Endothelial cell of umbilical vein (primary cell): ENCODE data around the gene SEL1L2. TPM values are rescaled to one million over a fixed set of nuclear protein-coding genes. Genes with fewer than 3 reads are reported as not detected.

Source experiments
- BruUV-seq: library from RNA; stranded (reverse); fragments of 400-500 nt; replicated peaks from 2 replicates; lab custom pipeline; 2021; lab: Mats Ljungman, UMichigan
- CTCF ChIA-PET: fragments of 300-600, 350-600 bp; sonication (Branson Sonifier 250); formaldehyde crosslinking; loops from one replicate; lab custom pipeline; 2021; ENCODE audit warnings: antibody characterized with exemption, inconsistent platforms; lab: Charles Lee
- POLR2A ChIA-PET: fragments of 300-600, 350-600 bp; sonication (Branson Sonifier 250); formaldehyde crosslinking; loops from one replicate; lab custom pipeline; 2021; ENCODE audit warnings: antibody characterized with exemption, inconsistent platforms; lab: Charles Lee
- DNase-seq: peaks from one replicate; pipeline ENCODE4 v3.0.0-alpha.2; 2011; ENCODE audit warnings: low read depth, low spot score
- FAIRE-seq: peaks from 2 replicates; lab custom pipeline; 2011; peaks lifted over from hg19 to GRCh38; lab: Jason Lieb, UNC
- H2AFZ ChIP-seq: 2 replicates; pipeline ENCODE4 v1.6.0; 2012; ENCODE audit warnings: low read depth, low read length, control low read depth, inconsistent platforms
- H3K27ac ChIP-seq: 2 replicates; pipeline ENCODE4 v1.5.1; 2011; ENCODE audit warnings: low read depth, mild to moderate bottlenecking, control low read depth, low read length, moderate library complexity; ENCODE audit not compliant: insufficient read depth
- H3K27me3 ChIP-seq, 2 experiments: 2 replicates each; pipeline versions ENCODE4 v1.6.0 to v1.6.1; 2011; ENCODE audit warnings: low read length in 2 of 2, mixed read lengths in 1 of 2; ENCODE audit not compliant: control insufficient read depth in 2 of 2, insufficient read depth in 2 of 2
- H3K36me3 ChIP-seq, 2 experiments: 2 replicates in 1 of 2; 3 replicates in 1 of 2; pipeline ENCODE4 v1.5.1; 2011; ENCODE audit warnings: low read length in 2 of 2, mild to moderate bottlenecking in 1 of 2, moderate library complexity in 1 of 2; ENCODE audit not compliant: control insufficient read depth in 2 of 2, insufficient read depth in 2 of 2; ENCODE audit errors: extremely low read depth in 1 of 2
- H3K4me1 ChIP-seq: 3 replicates; pipeline ENCODE4 v1.5.1; 2011; ENCODE audit warnings: mild to moderate bottlenecking, low read length; ENCODE audit not compliant: control insufficient read depth, insufficient read depth; ENCODE audit errors: extremely low read depth
- H3K4me2 ChIP-seq: 2 replicates; pipeline ENCODE4 v1.6.1; 2011; ENCODE audit warnings: low read length, control low read depth, mixed read lengths; ENCODE audit not compliant: insufficient read depth
- H3K4me3 ChIP-seq, 3 experiments: fragments of 200-600 bp in 1 of 3; sonication (generic), shearing (Covaris generic) in 1 of 3; replicated peaks in 1 of 3; 2 replicates each; pipeline ENCODE4 v1.5.1; 2011 to 2016; ENCODE audit warnings: control low read depth in 3 of 3, low read length in 3 of 3, mild to moderate bottlenecking in 2 of 3, inconsistent platforms in 1 of 3, low read depth in 1 of 3, moderate library complexity in 1 of 3; ENCODE audit not compliant: insufficient read depth in 1 of 3
- H3K79me2 ChIP-seq: 2 replicates; pipeline ENCODE4 v1.6.0; 2012; ENCODE audit warnings: low read length, inconsistent platforms; ENCODE audit not compliant: control insufficient read depth, insufficient read depth
- H3K9ac ChIP-seq: replicated peaks from 2 replicates; pipeline ENCODE3; 2011; ENCODE audit warnings: low read length, control low read depth; ENCODE audit not compliant: insufficient read depth; ENCODE audit errors: extremely low read depth
- H3K9me1 ChIP-seq: replicated peaks from 3 replicates; pipeline ENCODE4 v1.6.0; 2011; ENCODE audit warnings: mild to moderate bottlenecking, low read length; ENCODE audit not compliant: control insufficient read depth, insufficient read depth; ENCODE audit errors: extremely low read depth
- H3K9me3 ChIP-seq: replicated peaks from 2 replicates; pipeline ENCODE4 v1.5.1; 2012; ENCODE audit warnings: low read length, inconsistent platforms; ENCODE audit not compliant: control insufficient read depth, insufficient read depth
- H4K20me1 ChIP-seq: replicated peaks from 2 replicates; pipeline ENCODE3; 2011; ENCODE audit warnings: mild to moderate bottlenecking, low read length; ENCODE audit not compliant: control insufficient read depth, insufficient read depth; ENCODE audit errors: extremely low read depth
- EZH2 ChIP-seq: IDR thresholded peaks from 2 replicates; pipeline ENCODE4 v1.6.1; 2012; ENCODE audit warnings: borderline replicate concordance, low read depth, mild to moderate bottlenecking, moderate library complexity, low read length, inconsistent platforms; ENCODE audit not compliant: severe bottlenecking
- FOS ChIP-seq: IDR thresholded peaks from 2 replicates; pipeline ENCODE4 v1.6.1; 2011; ENCODE audit warnings: mild to moderate bottlenecking, low read length, moderate library complexity, borderline replicate concordance; ENCODE audit not compliant: insufficient read depth
- GATA2 ChIP-seq: IDR thresholded peaks from 2 replicates; pipeline ENCODE4 v1.7.0; 2011; ENCODE audit warnings: low read depth, mild to moderate bottlenecking, moderate library complexity, mixed read lengths, low read length; ENCODE audit not compliant: insufficient read length, insufficient read depth
- JUN ChIP-seq: IDR thresholded peaks from 2 replicates; pipeline ENCODE4 v1.6.1; 2011; ENCODE audit warnings: borderline replicate concordance, low read depth; ENCODE audit not compliant: insufficient read length, insufficient read depth
- MYC ChIP-seq: IDR thresholded peaks from one replicate; pipeline ENCODE4 v1.6.1; 2011; ENCODE audit warnings: mild to moderate bottlenecking, low read depth, low read length
- POLR2A ChIP-seq: IDR thresholded peaks from 2 replicates; pipeline ENCODE4 v1.6.1; 2012; ENCODE audit warnings: low read depth, mild to moderate bottlenecking, control low read depth, low read length
- POLR2AphosphoS5 ChIP-seq: IDR thresholded peaks from 2 replicates; pipeline ENCODE4 v1.6.1; 2012; ENCODE audit warnings: low read depth, mild to moderate bottlenecking, control low read depth, low read length, moderate library complexity; ENCODE audit not compliant: insufficient read depth
- dilution Hi-C: fragments of 300-500 bp; cut with MboI; formaldehyde crosslinking; loops from one replicate; pipeline ENCODE4 v1.15.0; 2019; ENCODE audit warnings: low sequenced_read_pairs; ENCODE audit not compliant: extremely low pct_ligation_motif_present
- intact Hi-C: fragments of 100-400 bp; cut with micrococcal nuclease; formaldehyde crosslinking; loops from one replicate; pipeline ENCODE4 v1.10.0; 2022
- polyA plus RNA-seq, 4 experiments: library from polyadenylated mRNA; depleted of rRNA in 3 of 4; stranded (reverse) in 3 of 4; unstranded in 1 of 4; fragments of >200 nt; gene quantifications; 2 replicates each; pipeline versions ENCODE4 v1.2.1 to v1.2.3, GENCODE V29; 2011 to 2012; ENCODE audit warnings: missing spikeins in 1 of 4
- total RNA-seq: library from RNA; stranded (reverse); gene quantifications from 2 replicates; pipeline ENCODE4 v1.2.3, GENCODE V29; 2021
- TF ChIP-seq, protein P1 (sequence below): IDR thresholded peaks from 2 replicates; pipeline ENCODE4 v1.6.1; 2011; ENCODE audit not compliant: insufficient read depth, insufficient read length
- TF ChIP-seq, protein P2 (sequence below), 2 donors: IDR thresholded peaks; 1 replicate in 1 of 2; 2 replicates in 1 of 2; pipeline ENCODE4 v1.5.1; 2011; ENCODE audit warnings: low read length in 2 of 2, mild to moderate bottlenecking in 2 of 2, moderate library complexity in 2 of 2, control low read depth in 1 of 2, inconsistent platforms in 1 of 2, low read depth in 1 of 2; ENCODE audit not compliant: insufficient read depth in 1 of 2; ENCODE audit errors: extremely low read depth in 1 of 2

SEL1L2 gene
- total and polyA plus RNA-seq, 2 donors (not counting 3 experiments of a cell fraction or from before 2014, with no cell fraction given), result not detected

DNA sequence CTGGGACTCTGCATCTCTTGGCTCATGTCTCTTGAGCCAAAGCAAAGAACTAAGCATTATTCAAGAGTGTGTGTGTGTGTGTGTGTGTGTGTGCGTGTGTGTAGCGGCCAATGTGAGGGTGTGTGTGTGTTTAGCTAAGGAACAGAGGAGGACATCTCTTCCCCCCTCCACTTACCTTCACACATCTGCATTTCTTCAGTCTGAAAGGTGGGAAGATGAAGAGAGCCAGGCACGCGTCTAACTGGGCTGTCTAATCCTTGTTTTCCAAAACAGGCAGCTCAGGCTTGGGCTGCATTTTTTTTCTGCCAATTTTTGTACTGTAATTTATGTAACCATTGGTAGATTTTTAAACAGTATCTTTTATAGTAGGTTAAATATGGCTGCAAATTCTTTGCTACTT, 146.1 kb downstream of the SEL1L2 start:
- BruUV-seq, result no TSS peak
- CTCF ChIA-PET, result no interaction called here

DNA sequence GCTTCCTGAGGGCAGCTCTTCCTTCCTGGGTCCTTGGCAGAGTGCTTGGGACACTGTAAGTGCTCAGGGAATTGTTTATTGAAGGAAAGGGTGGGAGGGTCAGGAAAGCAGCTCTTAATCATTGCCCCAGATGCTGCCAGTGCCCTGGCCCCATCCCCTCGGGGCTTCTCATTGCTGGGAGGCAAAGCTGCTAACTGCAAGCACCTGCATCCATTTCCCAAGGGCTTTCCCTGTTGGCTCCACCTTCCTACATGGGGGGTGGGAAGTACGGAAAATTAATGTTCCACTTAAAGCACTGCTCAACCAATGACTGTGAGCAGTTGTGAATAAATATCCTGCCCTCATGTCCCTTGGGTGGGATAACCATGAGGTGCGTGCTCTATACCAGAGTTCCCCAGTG, 149.2 kb downstream of the SEL1L2 start:
- H3K79me2 ChIP-seq, result no peaks in the 10 kb centered on the region
- no peaks in the 10 kb centered on the region for H3K27me3 ChIP-seq
- H3K4me3 ChIP-seq, result no peak overlapping the region
- POLR2A ChIA-PET, result no interaction called here
- no peaks in the 10 kb centered on the region for H3K36me3 ChIP-seq
- H3K9me1 ChIP-seq, result no peaks in the 10 kb centered on the region
- FAIRE-seq, result no peak
- no peak overlapping the region for H2AFZ ChIP-seq
- no peaks in the 10 kb centered on the region for H3K9me3 ChIP-seq
- intact Hi-C loops, result no loop called here
- H3K27ac ChIP-seq, result no peak overlapping the region
- H3K4me1 ChIP-seq, result no peaks in the 10 kb centered on the region
- BruUV-seq, result no TSS peak
- no peak overlapping the region for H3K9ac ChIP-seq
- H4K20me1 ChIP-seq, result no peaks in the 10 kb centered on the region
- no peak for DNase-seq
- H3K4me2 ChIP-seq, result no peak overlapping the region
- TF ChIP-seq POLR2AphosphoS5 (no peak), MYC (no peak), GATA2 (no peak), POLR2A (no peak), JUN (no peak), FOS (no peak), EZH2 (no peak)
- TF ChIP-seq, protein P1, sequence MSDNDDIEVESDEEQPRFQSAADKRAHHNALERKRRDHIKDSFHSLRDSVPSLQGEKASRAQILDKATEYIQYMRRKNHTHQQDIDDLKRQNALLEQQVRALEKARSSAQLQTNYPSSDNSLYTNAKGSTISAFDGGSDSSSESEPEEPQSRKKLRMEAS, result no peak
- TF ChIP-seq, protein P2, sequence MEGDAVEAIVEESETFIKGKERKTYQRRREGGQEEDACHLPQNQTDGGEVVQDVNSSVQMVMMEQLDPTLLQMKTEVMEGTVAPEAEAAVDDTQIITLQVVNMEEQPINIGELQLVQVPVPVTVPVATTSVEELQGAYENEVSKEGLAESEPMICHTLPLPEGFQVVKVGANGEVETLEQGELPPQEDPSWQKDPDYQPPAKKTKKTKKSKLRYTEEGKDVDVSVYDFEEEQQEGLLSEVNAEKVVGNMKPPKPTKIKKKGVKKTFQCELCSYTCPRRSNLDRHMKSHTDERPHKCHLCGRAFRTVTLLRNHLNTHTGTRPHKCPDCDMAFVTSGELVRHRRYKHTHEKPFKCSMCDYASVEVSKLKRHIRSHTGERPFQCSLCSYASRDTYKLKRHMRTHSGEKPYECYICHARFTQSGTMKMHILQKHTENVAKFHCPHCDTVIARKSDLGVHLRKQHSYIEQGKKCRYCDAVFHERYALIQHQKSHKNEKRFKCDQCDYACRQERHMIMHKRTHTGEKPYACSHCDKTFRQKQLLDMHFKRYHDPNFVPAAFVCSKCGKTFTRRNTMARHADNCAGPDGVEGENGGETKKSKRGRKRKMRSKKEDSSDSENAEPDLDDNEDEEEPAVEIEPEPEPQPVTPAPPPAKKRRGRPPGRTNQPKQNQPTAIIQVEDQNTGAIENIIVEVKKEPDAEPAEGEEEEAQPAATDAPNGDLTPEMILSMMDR (IDR thresholded peaks at IDR 0.05; ENCODE audit: extremely low read depth in 1 of 2, insufficient read depth in 1 of 2, low read depth in 1 of 2, low read length in 2 of 2), result no peak
- dilution Hi-C loops, result no loop called here
- CTCF ChIA-PET, result no interaction called here

More for the DNA sequence above, 146.1 kb downstream of the SEL1L2 start:
- no peak overlapping the region for H3K4me2 ChIP-seq
- intact Hi-C loops (no loop called here), dilution Hi-C loops (no loop called here)
- H2AFZ ChIP-seq, result no peak overlapping the region
- POLR2A ChIA-PET, result no interaction called here
- no peaks in the 10 kb centered on the region for H4K20me1 ChIP-seq
- DNase-seq (no peak), FAIRE-seq (no peak)
- no peak overlapping the region for H3K27ac ChIP-seq
- H3K79me2 ChIP-seq, result no peaks in the 10 kb centered on the region
- no peaks in the 10 kb centered on the region for H3K27me3 ChIP-seq
- H3K9me3 ChIP-seq, result no peaks in the 10 kb centered on the region
- no peaks in the 10 kb centered on the region for H3K9me1 ChIP-seq
- TF ChIP-seq JUN, result no peak
- TF ChIP-seq, protein P1, result no peak
- no peak for TF ChIP-seq FOS
- no peak for TF ChIP-seq MYC
- no peak for TF ChIP-seq GATA2
- no peak overlapping the region for H3K9ac ChIP-seq
- H3K36me3 ChIP-seq, result no peaks in the 10 kb centered on the region
- H3K4me1 ChIP-seq, result no peaks in the 10 kb centered on the region
- no peak overlapping the region for H3K4me3 ChIP-seq
